Measurements from ENCODE around the gene OPCML.

OPCML gene

DNA sequence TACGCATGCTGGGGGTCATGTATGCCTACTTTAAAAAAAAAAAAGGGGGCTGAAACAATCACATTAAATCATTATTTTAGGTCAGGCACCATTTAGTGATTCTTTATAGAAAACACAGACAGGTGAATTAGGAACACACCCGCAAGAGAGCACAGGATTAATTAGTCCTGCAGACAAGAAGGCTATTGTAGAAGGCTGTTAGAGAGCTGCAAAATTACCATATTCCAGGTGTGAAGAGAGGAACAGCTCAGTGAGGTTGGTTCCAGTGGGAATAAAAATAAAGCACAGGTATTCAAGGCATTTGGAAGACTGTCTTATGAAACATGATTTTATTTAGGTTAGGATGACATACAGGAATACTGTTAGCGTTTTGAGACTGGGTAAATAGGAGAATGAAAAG, 649.1 kb downstream of the OPCML start:
- TF ChIP-seq, protein P1, sequence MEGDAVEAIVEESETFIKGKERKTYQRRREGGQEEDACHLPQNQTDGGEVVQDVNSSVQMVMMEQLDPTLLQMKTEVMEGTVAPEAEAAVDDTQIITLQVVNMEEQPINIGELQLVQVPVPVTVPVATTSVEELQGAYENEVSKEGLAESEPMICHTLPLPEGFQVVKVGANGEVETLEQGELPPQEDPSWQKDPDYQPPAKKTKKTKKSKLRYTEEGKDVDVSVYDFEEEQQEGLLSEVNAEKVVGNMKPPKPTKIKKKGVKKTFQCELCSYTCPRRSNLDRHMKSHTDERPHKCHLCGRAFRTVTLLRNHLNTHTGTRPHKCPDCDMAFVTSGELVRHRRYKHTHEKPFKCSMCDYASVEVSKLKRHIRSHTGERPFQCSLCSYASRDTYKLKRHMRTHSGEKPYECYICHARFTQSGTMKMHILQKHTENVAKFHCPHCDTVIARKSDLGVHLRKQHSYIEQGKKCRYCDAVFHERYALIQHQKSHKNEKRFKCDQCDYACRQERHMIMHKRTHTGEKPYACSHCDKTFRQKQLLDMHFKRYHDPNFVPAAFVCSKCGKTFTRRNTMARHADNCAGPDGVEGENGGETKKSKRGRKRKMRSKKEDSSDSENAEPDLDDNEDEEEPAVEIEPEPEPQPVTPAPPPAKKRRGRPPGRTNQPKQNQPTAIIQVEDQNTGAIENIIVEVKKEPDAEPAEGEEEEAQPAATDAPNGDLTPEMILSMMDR (IDR thresholded peaks at IDR 0.05; ENCODE audit: low read length, missing control alignments), result no peak
- DNase-seq (ENCODE audit: low read depth), result no peak
- no peak overlapping the region for H3K4me3 ChIP-seq (replicated peaks; ENCODE audit: low read depth, low read length)

- TF ChIP-seq, protein P1 (IDR thresholded peaks at IDR 0.05; ENCODE audit: low read length, missing control alignments), result no peak
- no peak for DNase-seq (ENCODE audit: low read depth)
- H3K4me3 ChIP-seq (replicated peaks; ENCODE audit: low read depth, low read length), result no peak overlapping the region
These were observed 650.7 kb downstream of the OPCML start for GRCh38 chr11:132881622-132882021.

DNA sequence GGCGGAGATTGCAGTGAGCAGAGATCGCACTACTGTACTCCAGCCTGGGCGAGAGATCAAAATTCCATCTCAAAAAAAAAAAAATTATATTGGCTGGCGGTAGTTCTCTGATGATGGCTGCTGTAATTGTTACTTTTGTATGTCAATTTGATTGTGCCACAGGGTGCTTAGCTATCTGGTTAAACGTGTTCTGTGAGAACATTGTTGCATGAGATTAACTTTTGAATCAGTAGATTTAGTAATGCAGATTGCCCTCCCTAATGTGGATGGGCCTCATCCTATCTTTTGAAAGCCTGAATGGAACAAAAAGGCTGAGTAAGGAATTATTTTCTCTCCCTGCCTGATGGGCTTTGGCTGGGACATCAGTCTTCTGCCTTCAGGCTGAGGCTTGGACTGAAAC, 654.2 kb downstream of the OPCML start:
- DNase-seq (ENCODE audit: low read depth), result no peak
- TF ChIP-seq, protein P1 (IDR thresholded peaks at IDR 0.05; ENCODE audit: low read length, missing control alignments), result no peak
- no peak overlapping the region for H3K4me3 ChIP-seq (replicated peaks; ENCODE audit: low read depth, low read length)

DNA sequence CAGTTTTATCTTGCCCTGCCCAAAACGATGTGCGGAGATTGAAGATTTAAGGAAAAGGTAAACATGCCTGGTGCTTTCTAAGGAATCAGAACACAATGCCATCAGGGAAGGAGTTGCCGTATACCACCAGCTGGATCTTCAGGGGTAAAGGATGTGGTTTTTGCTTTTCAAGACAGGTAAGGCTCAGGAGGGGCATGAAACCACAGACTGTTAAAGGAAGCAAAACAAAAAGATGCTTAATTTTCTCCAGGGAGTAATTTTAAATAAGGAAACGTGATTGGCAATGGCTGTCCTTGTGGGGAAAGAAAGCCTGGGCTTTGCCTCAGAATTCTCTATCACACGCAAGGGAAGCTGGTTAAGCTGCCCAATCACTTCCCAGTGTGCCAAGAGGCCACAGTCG, 655.6 kb downstream of the OPCML start:
- no peak overlapping the region for H3K4me3 ChIP-seq (replicated peaks; ENCODE audit: low read depth, low read length)
- DNase-seq (ENCODE audit: low read depth), result no peak
- TF ChIP-seq, protein P1 (IDR thresholded peaks at IDR 0.05; ENCODE audit: low read length, missing control alignments), result no peak

DNA sequence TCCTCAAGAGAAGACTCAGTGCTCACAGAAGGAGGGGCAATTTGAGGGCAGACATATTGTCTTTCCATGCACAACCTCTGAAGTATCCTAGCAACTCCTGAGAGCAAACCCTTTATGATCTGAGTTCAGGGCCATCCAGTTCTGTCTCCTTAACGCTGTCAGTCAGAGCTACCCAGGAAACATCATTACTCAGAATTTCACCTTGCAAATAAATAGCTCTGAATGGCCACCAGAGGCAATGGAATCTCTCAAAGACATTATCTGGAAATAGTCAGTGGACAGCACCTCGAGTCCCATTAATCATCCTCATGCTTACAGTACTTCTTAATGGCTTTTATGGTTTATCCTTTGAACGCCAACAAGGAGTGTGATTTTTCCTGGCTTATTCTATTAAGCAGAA, 656.1 kb downstream of the OPCML start:
- TF ChIP-seq, protein P1 (IDR thresholded peaks at IDR 0.05; ENCODE audit: low read length, missing control alignments), result no peak
- H3K4me3 ChIP-seq (replicated peaks; ENCODE audit: low read depth, low read length), result no peak overlapping the region
- DNase-seq (ENCODE audit: low read depth), result no peak

DNA sequence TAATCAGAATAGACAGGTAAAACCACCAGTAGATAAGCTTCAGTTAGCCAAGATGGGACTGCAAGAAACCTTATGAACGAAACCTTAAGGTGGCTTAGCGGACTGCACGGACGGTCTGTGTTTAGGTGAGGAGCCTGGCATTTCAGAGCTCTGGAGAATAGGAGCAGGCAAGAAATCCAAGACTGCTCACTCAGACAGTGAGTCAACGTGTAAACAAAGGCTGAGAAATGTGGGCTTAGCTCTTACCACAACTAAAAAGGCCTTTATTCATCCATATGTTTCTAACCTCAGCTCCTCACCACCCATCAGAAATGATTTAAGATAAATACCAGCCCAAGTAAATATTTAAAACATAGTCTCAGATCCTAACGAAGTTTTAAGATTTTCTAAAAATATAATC, 657.7 kb downstream of the OPCML start:
- TF ChIP-seq, protein P1 (IDR thresholded peaks at IDR 0.05; ENCODE audit: low read length, missing control alignments), result no peak
- H3K4me3 ChIP-seq (replicated peaks; ENCODE audit: low read depth, low read length), result no peak overlapping the region
- peak; percentile 11 for DNase-seq (ENCODE audit: low read depth)

- TF ChIP-seq, protein P1 (IDR thresholded peaks at IDR 0.05; ENCODE audit: low read length, missing control alignments), result no peak
- no peak overlapping the region for H3K4me3 ChIP-seq (replicated peaks; ENCODE audit: low read depth, low read length)
- DNase-seq (ENCODE audit: low read depth), result no peak
These were observed 658.5 kb downstream of the OPCML start for GRCh38 chr11:132873841-132874240.
